ENCODE results near the gene ZNRF1.
"Not testable (repeated sequence)": the region's sequence is repeated elsewhere in the genome, so short reads cannot be mapped to it uniquely, and the experiment has no call there.

Gene ZNRF1

GRCh38 chr16:75080205-75081029, 81.6 kb downstream of the ZNRF1 start:
- DNase-seq (ENCODE audit: low read depth), result no peak

- no peak for DNase-seq (ENCODE audit: low read depth)
Observed at GRCh38 chr16:75081179-75081859, 82.5 kb downstream of the ZNRF1 start.

GRCh38 chr16:75083813-75084212, 85.0 kb downstream of the ZNRF1 start:
- DNase-seq (ENCODE audit: low read depth), result no peak

GRCh38 chr16:75085556-75085955, 86.7 kb downstream of the ZNRF1 start:
- no peak for DNase-seq (ENCODE audit: low read depth)

- DNase-seq (ENCODE audit: low read depth), result no peak
Observed at GRCh38 chr16:75086281-75086680, 87.5 kb downstream of the ZNRF1 start.

- no peak for DNase-seq (ENCODE audit: low read depth)
Observed at GRCh38 chr16:75086688-75087374, 88.0 kb downstream of the ZNRF1 start.

- no peak for DNase-seq (ENCODE audit: low read depth)
Observed at GRCh38 chr16:75087375-75087979, 88.7 kb downstream of the ZNRF1 start.

GRCh38 chr16:75088216-75088615, 89.4 kb downstream of the ZNRF1 start:
- DNase-seq (ENCODE audit: low read depth), result no peak

GRCh38 chr16:75088934-75089333, 90.1 kb downstream of the ZNRF1 start:
- DNase-seq (ENCODE audit: low read depth), result no peak

GRCh38 chr16:75089486-75090202, 90.8 kb downstream of the ZNRF1 start:
- DNase-seq (ENCODE audit: low read depth), result no peak

- not testable (repeated sequence) for DNase-seq (ENCODE audit: low read depth)
Observed at GRCh38 chr16:75090899-75091298, 92.1 kb downstream of the ZNRF1 start.

- not testable (repeated sequence) for DNase-seq (ENCODE audit: low read depth)
Observed at GRCh38 chr16:75091619-75092018, 92.8 kb downstream of the ZNRF1 start.

- no peak for DNase-seq (ENCODE audit: low read depth)
Observed at GRCh38 chr16:75092777-75093176, 94.0 kb downstream of the ZNRF1 start.

- DNase-seq (ENCODE audit: low read depth), result no peak
Observed at GRCh38 chr16:75093598-75094540, 95.0 kb downstream of the ZNRF1 start.

- DNase-seq (ENCODE audit: low read depth), result no peak
Observed at GRCh38 chr16:75095204-75095621, 96.4 kb downstream of the ZNRF1 start.

GRCh38 chr16:75096656-75097055, 97.8 kb downstream of the ZNRF1 start:
- DNase-seq (ENCODE audit: low read depth), result no peak

- no peak for DNase-seq (ENCODE audit: low read depth)
Observed at GRCh38 chr16:75097191-75097761, 98.5 kb downstream of the ZNRF1 start.

GRCh38 chr16:75097941-75098901, 99.4 kb downstream of the ZNRF1 start:
- DNase-seq (ENCODE audit: low read depth), result peak; percentile 84

- DNase-seq (ENCODE audit: low read depth), result no peak
Observed at GRCh38 chr16:75099075-75099667, 100.3 kb downstream of the ZNRF1 start.

Data from T-helper 22 cell (primary cell).